ENCODE results near the gene PRKN.

- no peak for TF ChIP-seq CTCF (IDR thresholded peaks at IDR 0.05)
- no peak for TF ChIP-seq TCF7L2 (IDR thresholded peaks at IDR 0.05; ENCODE audit: low read depth, low read length)
Measured at GRCh38 chr6:161494566-161494965, 1233.0 kb downstream of the PRKN start.
